HG03139 (cell line): ENCODE results near the gene B3GALT6.
A peak's percentile ranks its signal among the peaks of the same experiment; 100 is the strongest.

Source experiments
- ATAC-seq: cut with Tn5 transposase; IDR thresholded peaks from one replicate; pipeline ENCODE4 v1.9.1; 2021; ENCODE audit not compliant: unreplicated experiment

The B3GALT6 gene

DNA sequence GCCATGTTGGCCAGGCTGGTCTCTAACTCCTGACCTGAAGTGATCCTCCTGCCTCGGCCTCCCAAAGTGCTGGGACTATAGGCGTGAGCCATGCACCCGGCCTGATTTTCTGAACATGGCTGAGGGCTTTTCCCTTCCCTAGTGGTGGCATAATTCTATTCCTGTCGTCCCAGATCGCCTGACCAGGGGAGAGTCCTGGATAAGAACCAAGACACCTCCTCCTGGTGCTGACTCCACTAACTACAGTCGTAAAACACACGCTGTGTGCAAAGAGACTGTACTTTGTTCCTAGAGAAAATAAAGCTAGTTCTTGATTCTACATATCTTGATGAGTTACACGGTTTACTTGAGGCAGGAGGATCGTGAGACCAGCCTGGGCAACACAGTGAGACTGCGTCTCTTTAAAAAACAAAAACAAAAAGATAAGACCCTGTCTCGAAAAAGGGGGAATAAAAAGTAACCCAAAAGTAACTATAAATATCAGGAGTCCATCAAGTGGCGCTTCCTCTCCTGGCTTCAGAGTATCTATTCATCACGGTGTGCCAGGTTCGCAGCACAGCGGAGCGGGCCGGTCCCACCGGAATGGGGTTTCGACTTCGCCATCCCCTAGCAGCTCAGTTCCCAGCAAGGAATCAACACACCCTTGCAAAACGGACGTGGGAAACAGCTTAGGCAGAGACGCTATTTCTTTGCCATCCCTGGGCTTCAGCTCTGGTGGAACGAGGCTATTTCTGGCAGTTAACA lies 1.2 kb upstream of the B3GALT6 start:
- no peak for ATAC-seq

DNA sequence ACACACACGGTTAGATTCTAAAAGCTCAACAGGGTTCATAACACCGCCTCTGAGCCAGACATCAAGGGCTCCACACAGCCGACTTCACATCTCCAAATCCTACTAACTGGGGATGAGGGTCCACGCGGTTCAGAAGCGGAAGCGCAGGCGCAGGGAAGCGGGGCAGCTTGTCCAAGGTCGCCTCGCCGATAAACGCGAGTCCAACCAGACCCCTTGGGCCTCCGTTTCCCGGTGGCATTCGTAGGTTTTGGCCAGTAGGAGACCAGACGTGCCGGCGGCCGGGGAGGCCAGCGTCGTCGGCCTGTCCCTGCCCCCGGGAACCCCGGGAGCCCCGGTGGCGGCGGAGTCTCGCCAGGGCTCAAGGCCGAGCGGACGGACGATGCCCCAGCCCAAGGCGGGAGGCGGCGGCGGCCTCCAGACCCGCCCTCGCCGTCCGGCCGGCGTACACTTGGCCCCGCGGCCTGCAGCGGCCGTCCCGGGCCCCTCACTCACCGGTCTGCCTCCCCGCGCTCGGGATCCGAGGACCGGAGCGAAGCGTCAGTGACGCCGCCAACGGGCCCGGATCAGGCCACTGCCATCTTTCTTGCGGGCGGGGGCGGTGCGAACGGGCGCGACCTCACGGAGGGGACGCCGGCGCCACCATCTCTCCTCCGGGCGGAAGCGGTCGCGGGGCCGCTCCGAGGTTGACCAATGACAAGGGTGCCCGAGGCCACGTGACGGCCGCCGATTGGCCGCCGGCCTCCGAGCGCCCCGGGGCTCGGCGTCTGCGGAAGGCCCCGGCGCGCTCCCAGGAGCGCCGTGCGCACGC lies 433 bp upstream of the B3GALT6 start, which contains the start of gene SDF4:
Gene SDF4, minus strand, starts transcription at position 602 of the 808 bp plus-strand sequence. CDS start 3,229 bp downstream, outside the sequence.
- peak; percentile 85 for ATAC-seq

GRCh38 chr1:1232796-1233566 lies 944 bp downstream of the B3GALT6 start:
- ATAC-seq, result no peak

- ATAC-seq, result no peak
These were observed 1.5 kb downstream of the B3GALT6 start for GRCh38 chr1:1233567-1233892.

- no peak for ATAC-seq
These were observed 2.3 kb downstream of the B3GALT6 start for GRCh38 chr1:1234180-1234808.

- no peak for ATAC-seq
These were observed 3.1 kb downstream of the B3GALT6 start for GRCh38 chr1:1235016-1235744.

DNA sequence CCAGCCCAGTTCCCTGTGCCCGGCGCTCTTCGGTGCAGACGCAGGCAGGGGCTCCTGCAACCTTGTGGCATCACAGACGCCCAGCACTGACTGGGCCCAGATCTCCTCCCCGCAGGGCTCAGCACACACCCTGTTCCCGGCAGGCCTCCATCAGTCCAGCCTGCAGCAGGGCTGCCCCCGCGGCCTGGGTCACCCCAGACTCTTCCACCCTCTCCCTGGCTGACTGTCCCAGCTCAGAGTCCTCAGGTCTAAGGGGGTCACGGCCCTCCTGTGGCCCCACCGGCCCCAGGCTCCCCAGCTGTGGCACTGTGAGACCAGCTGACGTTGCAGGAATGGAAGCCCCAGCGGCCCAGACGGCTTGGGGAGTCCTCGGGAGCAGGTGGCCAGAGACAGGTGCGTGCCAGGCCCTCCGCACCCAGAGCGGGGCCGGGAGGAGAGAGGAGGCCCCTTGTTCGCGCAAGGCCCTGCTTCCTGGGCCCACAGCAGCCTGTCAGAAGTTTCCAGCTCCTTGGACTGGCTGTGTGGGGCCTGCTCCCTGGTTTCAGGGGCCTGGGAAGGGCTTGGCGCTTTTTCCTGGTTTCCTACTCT lies 4.2 kb downstream of the B3GALT6 start:
- no peak for ATAC-seq

GRCh38 chr1:1236945-1237873 lies 5.2 kb downstream of the B3GALT6 start:
- ATAC-seq, result no peak

- no peak for ATAC-seq
These were observed 6.1 kb downstream of the B3GALT6 start for GRCh38 chr1:1237874-1238701.

DNA sequence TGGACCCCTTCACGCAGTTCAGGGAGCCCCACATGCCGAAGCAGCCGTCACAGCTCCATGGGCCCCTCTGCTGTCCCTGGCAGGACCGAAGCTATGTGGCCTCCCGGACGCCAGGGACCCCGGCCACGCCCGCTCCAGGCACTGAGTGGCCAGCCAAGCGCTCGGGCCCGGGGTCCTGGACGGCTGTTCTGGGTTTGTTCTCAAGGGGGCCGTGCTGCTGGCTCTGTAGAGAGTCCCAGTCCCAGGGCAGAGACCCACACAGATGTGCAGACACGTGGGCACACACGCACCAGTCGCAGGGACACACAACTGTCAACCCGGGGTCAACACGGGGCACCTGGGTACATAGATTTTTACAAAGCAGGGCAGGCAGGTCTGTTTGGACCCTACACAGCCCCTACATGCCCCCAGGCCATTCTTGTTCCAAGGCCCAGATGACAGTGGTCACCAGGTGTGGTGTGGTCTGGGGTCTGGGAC lies 6.7 kb downstream of the B3GALT6 start:
- ATAC-seq, result no peak

DNA sequence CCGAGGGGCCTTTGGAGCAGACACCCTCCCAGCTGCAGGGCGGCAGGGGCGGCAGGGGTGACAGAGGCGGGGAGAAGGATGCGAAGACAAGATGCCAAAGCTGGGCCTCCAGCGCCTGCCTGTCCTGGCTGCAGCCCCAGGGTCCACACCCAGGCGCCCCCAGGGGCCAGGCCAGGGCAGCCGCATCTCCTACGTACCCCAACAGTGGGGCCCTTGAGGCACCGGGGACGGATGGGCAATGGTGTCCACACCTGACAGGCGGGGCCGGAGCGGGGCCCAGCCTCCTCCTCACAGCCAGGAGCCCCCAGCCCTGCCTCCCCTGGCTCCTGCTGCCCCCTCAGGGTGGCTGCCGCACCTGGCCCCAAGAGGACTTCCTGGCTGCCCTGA lies 7.2 kb downstream of the B3GALT6 start:
- ATAC-seq, result no peak

DNA sequence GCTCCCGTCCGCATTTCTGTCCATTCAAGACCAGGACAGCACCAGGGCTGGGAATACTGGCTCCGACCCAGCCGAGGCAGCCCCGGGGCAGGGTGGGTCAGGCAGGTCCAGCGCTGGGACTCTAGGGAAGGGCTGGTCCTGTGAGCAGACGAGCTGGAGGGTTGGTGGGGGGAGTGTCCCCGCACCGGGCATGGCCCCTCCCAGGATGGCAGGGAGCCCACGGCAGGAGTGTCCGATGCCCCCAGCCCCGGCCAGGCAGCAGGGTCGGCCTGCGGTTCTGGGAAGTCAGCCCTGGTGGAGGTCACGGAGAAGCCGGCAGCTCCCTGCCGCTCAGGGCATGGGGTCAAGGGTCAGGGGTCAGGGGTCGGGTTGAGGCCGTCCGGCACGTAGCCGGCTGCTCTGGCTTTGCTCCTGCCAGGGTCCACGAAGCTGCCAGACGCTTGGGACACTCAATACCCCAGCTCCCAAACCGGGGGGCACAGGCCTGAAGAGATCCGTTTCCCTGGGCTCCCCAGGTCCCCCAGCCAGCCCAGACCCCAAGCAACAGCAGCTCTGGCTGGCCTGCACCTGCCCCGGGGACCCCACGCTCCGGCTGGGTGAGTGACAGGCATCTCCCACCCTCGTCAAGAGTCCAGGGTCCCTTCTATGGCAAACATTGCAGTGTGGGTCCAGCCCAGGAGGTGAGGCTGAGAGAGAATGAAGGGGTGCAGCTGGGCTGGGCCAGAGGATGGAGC lies 7.7 kb downstream of the B3GALT6 start:
- ATAC-seq, result no peak

GRCh38 chr1:1240348-1240732 lies 8.3 kb downstream of the B3GALT6 start:
- ATAC-seq, result no peak

DNA sequence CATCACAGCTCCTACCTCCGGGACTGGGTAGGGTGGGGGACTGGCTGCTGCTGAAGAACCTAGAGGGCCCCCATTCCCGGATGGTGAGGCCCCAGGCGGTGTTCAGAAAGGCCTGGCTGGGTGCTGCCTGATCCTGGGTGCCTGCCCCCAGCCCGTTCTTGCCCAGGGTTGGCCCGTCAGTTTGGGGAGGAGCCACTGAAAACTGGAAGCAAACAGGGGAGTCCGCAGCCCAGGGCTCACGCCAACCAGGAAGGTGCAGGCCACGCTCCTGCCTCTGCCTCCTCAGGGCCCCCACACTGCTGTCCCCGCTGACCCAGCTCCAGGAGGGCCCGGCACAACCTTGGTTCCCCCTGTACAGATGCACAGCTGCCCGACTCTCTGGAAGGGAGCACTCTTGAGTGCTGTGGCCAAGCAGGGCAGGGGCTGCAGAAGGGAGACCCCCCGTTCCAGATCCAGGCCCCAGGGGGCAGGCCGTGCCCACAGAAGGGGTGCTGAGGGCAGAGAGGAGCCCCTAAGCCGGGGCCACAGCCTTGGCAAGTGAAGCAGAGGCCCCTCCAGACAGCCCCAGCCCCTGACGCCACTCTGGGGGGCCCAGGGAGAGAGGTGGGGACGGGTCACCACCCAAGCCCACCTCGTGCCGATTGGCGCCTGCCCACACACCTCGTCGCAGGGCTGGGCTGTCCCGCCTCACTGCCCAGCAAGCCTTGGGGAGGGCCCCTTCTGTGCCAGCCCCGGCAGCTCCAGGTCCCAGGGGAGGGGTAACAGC lies 9.0 kb downstream of the B3GALT6 start:
- no peak for ATAC-seq

- no peak for ATAC-seq
These were observed 9.7 kb downstream of the B3GALT6 start for GRCh38 chr1:1241588-1242219.
